IPS-NIHi7 (cell line): ENCODE data around the gene ARHGAP24.

Experiments used
- DNase-seq: peaks from one replicate; pipeline ENCODE4 v3.0.0; 2012; ENCODE audit warnings: mixed read lengths; ENCODE audit errors: extremely low spot score

ARHGAP24 gene

DNA sequence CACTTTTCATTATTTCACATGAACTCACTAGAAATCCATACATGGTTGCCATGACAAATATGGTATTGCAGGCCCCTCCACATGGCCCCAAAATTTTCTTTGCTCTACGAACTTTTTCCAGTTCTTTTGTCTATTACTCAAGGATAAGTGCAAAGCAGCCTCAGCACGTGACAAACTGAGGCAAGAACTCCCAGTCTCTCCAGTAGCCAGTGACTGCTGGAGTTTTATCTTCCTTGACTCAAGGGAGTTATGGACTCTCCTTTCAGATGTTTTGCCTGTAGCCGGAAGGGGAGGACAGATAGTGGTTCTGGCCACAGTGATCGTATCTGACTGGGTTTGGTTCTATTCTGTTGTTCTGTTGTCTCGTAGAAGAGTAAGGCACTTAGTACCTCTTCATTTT, 105.5 kb downstream of the ARHGAP24 start:
- no peak for DNase-seq

DNA sequence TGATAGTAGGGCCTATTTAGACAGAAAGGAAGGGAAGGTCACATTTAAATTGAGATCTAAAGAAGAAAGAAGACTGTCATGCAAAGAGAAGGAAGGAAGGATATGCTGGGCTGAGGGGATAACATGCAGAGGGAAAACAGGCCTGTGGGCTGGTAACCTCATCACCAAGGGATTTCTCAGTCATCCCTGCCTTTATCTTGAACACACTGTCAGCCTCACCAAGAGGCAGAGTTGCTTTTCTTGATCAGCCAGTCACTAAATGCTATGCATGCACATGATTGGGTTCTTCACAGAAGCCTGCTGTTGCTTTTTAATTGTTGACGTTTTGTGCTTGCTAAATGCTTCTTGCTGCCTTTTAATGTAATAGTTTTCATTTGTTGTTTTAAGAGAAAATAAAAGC, 113.0 kb downstream of the ARHGAP24 start:
- DNase-seq, result no peak

DNA sequence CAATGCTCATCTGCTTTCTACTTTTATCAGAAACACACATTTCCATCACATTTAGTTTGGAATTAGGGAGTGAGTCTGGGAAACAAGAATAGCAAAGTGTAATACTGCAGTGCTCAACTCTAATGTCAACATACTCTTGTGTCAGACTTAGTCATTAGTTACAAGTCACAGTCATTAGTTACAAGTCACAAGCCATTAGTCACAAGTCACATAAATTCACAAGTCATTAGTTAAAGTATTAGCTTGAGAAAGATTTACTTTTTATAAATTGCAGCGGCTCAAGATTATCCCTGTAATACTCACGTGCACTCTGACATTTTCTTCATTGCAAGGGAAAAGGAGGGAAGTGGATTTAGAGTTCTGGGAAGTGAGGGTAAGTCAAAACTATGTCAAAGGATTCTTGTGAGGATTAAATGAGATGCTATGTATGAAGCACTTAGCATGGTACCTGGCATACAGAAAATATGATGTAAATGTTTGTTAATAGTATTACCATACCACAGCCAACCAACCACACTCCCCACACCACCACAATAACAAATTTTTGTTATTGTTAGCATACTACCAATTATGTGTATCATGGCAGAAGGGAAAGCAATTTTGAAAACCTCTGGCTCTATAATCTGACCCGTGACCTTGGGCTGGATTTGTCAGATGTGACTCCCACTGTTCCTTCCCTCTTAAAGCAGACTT, 116.6 kb downstream of the ARHGAP24 start:
- DNase-seq, result no peak

DNA sequence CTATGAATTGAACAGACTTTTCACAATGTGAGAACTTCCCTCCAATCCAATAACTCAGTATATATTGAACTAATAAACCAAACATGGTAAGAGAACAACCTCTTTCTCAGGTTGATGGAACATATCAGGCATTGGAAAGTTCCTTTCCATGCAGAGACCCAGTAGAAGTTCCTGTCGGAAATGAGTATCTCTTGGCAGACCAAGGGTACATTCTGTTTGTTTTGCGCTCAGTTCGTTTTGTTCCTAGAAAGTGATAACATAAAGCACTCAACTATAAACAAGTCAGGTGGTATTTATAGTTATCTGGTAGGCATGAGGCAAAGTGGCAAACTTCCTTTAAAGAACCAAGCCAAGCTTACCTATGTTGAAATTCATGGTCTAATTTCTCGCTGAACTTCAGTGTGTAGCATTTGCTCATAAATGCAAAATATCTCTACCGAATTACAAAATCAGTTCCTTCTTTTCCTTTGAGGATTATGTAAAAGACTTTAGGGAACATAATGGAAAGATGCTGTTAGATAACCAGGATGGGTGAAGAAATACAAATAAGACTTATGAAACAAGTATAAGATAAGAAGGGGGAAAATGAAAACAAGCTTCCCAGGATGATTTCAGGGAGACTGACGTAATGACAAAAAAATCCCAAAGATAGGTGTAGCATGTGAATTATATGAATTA, 120.3 kb downstream of the ARHGAP24 start:
- DNase-seq, result no peak

DNA sequence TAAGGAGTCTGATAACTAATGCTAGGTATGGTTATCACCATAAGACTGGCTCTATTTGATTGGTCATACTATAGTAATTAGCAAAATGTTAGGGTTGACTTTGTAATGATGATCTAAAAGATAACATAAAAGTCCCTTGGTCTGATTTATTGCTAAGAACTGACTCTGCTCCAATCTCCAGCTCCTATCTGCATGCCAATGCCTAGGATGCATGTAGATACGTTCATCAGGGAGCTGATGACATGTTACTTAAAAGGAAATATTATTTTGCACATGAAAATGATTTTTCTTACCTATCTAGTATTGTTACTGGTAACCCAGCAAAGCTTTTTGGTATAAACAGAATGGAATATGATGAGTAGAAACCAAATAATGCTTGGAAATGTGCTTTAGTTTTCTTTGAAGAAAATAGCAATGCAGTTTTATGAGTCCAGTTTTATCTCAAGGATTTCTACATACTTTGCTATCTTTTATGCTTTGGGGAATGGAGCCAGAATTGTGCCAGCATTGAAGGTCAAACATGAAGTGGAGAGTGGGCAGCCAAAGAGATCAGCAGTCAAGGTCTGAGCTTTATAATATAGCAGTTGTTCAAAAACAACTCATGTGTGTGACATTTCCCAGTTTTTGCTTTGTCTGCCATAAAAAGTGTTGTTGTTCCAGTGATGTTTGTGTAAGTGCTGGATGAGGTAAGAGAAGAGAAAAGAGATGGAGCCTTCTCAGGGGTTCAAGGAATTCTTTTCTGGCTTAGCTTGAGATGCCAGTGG, 121.0 kb downstream of the ARHGAP24 start:
- DNase-seq, result no peak

DNA sequence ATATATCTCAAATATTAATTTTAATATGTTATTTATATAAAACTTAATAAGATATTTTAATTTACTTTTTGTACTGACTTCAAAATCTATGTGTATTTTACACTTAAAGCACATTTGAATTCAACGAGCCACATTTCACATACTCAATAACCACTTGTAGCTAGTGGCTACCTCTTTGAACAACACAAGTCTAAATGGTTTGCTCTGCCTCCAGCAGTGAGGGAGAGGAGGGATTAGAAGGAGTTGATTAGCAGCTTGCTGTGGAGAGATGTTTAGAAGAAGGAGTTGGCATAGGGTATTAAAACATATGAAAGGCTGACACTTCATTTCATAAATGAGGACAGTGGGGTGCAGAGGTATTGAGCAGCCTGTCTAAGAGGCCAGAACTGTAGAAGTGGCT, 124.0 kb downstream of the ARHGAP24 start:
- no peak for DNase-seq

DNA sequence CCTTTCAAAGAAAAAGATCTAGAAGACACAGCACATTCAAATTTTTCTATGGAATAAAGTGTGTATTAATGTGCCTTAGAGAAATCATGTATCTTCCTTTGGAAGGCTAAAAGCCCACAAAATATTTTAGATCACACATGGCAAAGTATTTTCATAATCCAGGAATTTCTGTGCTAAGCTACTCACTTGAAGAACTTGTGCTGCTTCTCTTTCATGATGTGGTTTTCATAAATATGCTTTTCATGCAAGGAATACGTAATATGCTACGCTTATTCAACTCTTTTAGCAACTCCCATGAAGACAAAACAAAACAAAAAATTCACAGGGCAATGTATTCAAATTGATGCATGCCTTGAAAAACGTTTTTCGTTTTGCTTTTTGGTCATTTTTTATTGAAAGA, 125.6 kb downstream of the ARHGAP24 start:
- DNase-seq, result no peak

DNA sequence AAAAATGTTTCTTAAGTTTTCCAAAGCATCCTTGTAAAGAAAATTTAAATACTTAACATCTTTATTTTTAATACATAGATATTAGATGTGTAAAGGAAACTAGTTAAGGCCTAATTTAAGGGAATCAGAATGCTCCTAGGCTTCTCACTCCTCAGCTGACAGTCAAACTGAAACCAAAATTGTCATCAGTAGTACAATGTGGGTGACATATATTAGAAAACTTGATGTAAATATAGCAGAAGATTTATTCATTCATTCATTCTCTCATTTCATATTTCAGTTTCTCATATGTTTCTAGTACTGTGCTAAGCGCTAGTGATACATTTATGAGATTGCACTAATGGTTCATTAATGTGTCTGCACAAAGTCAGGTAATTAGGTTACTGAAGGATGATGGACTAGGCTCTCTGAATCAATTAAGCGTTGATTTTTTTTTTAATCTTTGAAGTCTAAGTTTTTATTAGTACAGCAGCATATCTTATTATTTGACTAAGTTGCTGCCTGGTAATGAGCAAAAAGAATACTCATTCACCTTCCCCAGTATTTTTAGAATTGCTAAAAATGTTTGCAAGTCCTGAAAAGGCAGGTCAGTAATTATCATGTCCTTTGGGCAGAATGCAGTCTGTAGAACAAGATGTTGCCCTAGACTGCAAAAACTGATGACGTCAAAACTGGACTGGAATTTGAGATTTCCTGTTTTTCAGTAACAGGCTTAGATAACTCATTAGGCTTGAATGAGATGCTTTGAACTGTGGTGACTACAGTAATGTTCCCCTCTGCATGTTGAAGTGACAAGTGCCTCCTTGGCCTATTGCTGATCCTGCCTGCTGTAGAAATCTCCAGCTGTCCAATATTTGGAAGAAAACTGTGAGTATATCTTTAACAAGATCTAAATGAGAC, 128.7 kb downstream of the ARHGAP24 start:
- DNase-seq, result no peak

DNA sequence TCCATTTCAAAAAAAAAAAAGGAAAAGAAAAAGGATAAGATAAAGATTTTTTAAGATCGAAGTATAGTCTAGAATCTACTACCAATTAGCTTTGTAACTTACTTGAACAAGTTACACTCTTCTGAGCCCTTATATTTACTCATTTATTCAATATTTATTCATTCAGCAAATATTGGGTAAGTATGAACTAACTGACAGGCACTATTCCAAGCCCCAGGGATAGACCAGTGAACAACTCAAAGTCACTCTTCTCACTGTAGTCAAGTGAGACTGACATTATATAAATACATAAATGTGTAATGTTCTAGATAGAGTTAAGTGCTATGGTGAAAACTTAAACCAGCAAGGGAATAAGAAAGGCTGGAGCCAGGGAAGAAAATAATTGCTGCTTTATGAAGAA, 131.6 kb downstream of the ARHGAP24 start:
- no peak for DNase-seq

DNA sequence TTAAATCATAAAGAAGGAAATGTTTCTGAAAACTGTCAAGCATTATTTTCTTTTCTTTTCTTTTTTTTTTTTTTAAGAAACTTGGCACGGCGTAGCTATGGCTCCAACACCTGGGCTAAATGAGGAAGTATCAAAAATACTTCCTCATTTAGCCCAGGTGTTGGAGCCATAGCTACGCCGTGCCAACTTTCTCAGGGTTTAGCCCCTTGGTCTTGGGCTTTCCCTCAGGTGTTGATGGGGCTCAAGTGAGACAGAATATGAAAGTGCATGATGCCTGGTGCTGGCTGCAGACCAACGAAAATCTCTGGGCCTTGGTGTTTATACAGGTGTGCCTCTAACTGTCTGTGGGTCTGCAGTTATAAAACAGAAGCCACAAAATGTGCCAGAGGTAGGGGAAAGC, 132.7 kb downstream of the ARHGAP24 start:
- no peak for DNase-seq

DNA sequence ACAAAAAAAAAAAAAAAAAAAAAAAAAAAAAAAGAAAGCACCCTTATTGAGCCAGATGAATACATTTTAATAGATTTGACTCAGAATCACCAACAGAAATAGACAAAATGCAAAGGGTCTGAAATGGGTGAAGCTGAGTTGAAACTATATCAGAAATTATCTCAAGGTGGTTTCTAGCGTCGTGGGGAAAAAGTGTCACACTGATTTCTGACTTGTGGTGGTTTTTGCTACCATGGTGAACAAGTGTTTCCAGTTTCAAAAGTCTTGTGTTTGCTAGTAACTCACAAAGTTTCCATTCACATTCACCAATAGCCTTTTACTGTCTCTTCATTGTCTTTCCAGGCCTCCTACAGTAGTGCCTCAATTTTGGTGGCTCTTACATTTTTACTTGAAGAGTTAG, 135.5 kb downstream of the ARHGAP24 start:
- no peak for DNase-seq

DNA sequence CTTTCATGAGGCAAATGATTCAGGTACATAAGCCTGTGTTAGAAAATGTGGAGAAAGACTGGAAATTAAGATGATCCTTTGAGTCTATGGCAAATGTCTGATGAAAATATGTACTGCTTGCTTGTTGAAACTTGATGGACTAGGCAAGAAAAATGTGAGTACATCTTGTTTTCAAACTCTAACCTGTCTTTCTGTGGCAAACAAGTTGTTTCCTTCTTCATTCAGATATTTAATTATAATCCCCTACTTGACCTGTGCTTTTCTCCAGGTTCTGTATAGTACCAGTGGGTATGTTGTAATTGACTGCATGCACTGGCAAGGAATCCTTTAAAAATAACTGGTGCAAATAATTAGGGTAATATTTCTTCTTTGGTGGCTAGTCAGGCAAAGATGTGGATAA, 136.7 kb downstream of the ARHGAP24 start:
- DNase-seq, result no peak

DNA sequence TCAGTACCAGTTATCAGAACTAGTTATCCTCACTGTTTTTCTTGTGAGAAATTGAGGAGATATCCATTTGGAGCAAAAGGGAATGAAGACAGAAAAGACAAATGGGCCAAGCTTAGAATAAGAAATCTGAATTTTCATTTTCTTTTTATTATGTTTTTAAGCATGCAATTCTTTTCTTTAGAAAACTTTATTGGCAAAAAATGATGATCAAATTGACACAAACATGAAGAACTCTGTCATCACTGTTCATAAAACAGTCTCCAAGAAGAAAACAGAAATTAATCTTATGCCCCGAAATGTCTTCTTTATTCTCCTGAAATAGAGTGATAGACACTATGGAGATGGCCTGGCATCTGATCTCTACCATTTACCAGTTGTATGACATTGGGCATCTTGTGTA, 139.0 kb downstream of the ARHGAP24 start:
- DNase-seq, result no peak

DNA sequence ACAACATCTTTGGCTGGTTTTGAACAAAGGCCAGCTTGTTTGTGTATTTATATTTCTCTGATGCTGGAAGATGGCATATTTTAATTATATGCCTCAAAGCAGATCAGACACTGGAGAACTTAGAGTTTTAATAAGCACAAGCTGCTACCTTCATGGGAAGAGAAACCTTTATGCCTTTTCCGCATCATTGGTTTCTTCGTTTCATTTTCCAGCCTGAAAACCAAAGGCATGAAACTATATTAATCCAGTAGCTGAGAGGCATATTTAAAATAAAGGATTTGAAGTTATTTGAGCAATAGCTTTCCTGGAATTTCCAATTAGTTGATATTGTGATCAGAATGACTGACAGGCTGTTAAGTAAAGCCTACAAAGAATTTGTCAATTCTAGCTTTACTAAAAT, 141.0 kb downstream of the ARHGAP24 start:
- DNase-seq, result no peak

DNA sequence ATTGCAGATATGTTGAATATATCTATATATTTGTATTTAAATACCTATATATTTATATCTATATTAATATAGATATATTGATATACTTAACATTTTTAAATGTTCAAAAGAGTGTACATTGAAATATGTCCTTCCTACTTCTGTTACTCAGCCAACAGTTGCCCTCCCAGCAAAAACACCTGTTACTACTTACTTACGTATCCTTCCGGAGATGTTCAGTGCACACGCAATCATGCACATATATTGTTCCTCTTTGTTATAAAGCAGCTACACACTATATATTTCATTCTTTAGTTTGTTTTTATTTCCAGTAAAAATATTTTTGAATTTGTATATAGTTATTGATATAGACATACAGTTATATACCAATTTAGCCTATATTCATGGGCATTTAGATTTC, 142.3 kb downstream of the ARHGAP24 start:
- no peak for DNase-seq

DNA sequence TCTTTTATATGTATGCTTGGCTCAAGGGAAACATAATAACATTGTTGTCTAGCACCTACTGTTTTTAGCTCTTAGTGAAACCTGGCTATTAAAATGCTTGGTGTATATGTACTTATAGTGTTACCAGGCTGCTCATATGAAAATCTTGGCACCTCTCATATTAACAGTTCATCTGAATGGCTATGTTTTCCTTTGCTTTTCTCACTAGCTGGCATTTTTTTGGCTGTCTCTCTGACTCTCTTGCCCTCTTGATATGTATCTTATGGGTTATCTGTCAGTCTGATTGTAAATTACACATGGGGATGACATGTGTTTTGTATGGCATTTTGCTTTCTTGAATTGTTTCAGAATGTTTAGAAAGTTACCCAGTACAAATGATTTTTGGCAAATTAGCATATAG, 158.0 kb downstream of the ARHGAP24 start:
- DNase-seq, result no peak

DNA sequence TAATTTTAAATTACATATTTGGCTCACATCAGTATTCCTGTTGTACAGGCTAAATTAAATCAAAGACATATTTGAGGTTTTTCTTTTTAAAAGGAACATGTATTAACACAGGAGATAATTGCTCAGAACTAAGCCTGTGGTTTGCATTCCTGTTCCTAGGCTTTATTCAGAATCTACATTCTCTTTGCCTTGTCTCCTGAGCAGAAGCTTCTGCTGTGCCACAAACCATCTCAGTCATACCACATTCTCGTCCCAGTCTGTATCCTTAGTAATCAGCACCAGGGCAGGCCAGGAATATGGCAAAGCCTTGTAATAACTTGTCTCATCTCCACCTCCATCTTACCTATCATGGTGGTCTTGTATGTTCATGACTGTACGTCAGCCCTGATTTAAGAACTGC, 162.8 kb downstream of the ARHGAP24 start:
- no peak for DNase-seq

DNA sequence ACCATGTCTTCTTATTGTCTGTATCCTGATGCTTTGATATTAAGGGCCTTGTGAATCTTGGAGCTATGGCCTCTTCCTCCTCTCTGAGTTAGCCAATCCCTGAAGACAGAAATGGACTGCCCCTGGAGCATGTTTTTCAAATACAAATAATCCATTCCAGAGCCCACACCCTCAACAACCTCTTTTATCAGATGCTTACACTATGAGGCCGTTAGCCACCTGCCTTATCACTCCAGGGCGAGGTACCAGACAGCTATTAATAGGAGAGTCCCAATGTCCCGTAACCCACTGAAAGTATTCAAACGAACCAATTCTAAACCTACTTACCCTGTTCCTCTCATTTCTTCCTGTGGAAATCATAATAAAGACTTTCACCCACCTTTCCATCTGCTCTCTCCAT, 165.0 kb downstream of the ARHGAP24 start:
- no peak for DNase-seq

DNA sequence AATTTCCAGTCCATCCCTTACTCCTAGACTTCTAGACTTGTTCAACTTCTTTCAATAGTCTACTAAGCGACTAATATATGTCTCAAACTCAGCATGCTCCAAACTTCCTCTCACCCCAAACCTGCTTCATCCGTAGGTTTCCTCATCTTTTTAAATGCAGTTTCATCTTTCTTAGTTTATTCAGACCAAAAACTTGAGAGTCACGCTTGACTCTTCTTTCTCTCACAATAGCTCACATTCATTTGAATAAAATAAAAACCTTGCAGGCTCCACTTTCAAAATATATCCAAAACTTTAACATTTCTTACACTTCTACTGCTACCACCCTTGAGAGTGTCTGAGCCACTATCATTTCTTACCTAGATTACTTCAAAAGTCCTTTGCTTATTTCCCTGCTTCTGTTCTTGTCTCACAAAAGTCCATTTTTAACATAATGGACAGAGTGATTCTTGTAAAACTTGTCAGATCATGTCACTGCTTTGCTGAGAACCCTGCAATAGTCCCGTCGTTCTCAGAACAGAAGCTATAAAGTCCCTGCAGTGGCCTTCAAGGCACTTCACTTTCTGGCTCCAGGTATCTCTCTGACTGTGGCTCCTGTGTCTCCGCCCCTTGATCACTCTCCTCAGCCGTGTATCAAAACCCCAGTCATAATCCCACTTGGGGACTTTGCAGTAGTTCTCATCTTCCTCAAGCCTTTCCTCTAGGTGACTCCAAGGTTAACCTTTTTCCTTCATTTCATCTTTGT, 167.6 kb downstream of the ARHGAP24 start:
- DNase-seq, result no peak

DNA sequence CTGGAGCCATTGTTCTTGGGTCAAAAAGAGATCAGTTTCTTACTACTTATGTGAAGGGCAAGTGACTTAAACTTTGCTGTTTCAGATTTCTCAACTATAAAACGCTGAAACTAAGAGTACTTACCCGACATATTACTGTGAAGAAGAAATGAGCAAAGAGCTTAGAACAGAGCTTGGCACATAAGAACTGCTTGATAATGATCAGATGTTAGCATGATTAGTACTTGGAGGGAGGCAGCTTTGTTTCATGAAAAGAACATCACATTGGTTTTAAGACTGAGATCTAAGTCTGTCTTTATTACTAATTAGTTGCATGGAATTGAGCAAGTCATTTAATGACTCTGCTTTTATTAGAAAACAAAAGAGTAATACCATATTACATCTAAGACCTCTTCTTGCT, 169.1 kb downstream of the ARHGAP24 start:
- no peak for DNase-seq

DNA sequence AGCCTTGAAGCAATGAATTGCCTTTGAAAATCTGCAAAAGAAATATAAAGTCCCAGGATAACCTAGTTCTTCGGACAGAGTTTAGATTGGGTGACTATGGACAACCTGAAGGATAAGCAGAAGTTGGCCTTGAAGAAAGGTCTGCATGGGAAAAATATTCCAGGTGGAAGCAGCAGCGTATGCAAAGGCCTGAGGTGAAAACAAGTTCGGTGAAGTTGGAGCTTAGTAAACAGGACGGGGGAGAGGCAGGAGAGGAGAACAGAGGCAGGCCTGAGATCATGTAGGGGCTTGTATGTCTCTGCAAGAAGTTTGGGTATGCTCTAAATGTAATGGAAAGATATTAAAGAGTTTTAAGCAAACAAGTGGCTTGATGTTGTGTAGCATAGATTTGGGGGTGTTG, 176.0 kb downstream of the ARHGAP24 start:
- no peak for DNase-seq
